Tibial nerve (tissue), 4 donors: ENCODE results near the gene GBE1. TPM values are rescaled to one million over a fixed set of nuclear protein-coding genes. Genes with fewer than 3 reads are reported as not detected.

ENCODE experiments used
- DNase-seq, 2 donors: peaks; one replicate each; pipeline ENCODE4 v3.0.0-alpha.2; 2019; ENCODE audit warnings: low spot score in 2 of 2
- H3K27ac ChIP-seq, 4 donors: fragments of 200-600 bp; sonication (generic) in 3 of 4; one replicate each; pipeline ENCODE4 v1.5.1; 2017 to 2019; ENCODE audit warnings: mild to moderate bottlenecking in 1 of 4
- H3K27me3 ChIP-seq, 2 donors: fragments of 200-600 bp; sonication (generic) in 1 of 2; one replicate each; pipeline versions ENCODE4 v1.5.1 to v1.6.0; 2017 to 2019
- H3K36me3 ChIP-seq, 3 donors: fragments of 200-600 bp; sonication (generic); one replicate each; pipeline ENCODE4 v1.5.1; 2018 to 2019
- H3K4me1 ChIP-seq, 4 donors: fragments of 200-600 bp; sonication (generic) in 3 of 4; one replicate each; pipeline ENCODE4 v1.5.1; 2017 to 2019
- H3K4me3 ChIP-seq, 4 donors: fragments of 200-600 bp; sonication (generic) in 3 of 4; one replicate each; pipeline ENCODE4 v1.5.1; 2017 to 2019; ENCODE audit warnings: mild to moderate bottlenecking in 1 of 4, moderate library complexity in 1 of 4
- H3K9me3 ChIP-seq, 4 donors: fragments of 200-600 bp; sonication (generic) in 3 of 4; one replicate each; pipeline ENCODE4 v1.5.1; 2017 to 2019
- EP300 ChIP-seq, 2 donors: sonication (generic); formaldehyde crosslinking; IDR thresholded peaks; one replicate each; pipeline ENCODE4 v1.6.1; 2017; ENCODE audit warnings: antibody characterized with exemption in 2 of 2, mild to moderate bottlenecking in 1 of 2
- POLR2A ChIP-seq, 2 donors: fragments of 450-650 bp; IDR thresholded peaks; one replicate each; pipeline ENCODE4 v1.6.1; 2017; ENCODE audit warnings: antibody characterized with exemption in 2 of 2, mild to moderate bottlenecking in 2 of 2, moderate library complexity in 2 of 2
- WGBS, 2 donors: methylation state at CpG; one replicate each; pipeline ENCODE4 v1.1.5; 2018; 5-methylcytosine and 5-hydroxymethylcytosine counted together
- total RNA-seq, 4 donors: library from RNA; depleted of rRNA; stranded (reverse); fragments of >200 nt; gene quantifications; one replicate each; pipeline ENCODE4 v1.1.0, GENCODE V29; 2016
- TF ChIP-seq, protein P1 (sequence below), 5 experiments: fragments of 200-600 bp in 3 of 5; fragments of 450-650 bp in 2 of 5; sonication (generic) in 3 of 5; IDR thresholded peaks; one replicate each; pipeline ENCODE4 v1.5.1; 2016 to 2019; ENCODE audit warnings: antibody characterized with exemption in 5 of 5, mild to moderate bottlenecking in 3 of 5, moderate library complexity in 2 of 5

Gene GBE1
- total RNA-seq, 4 donors from 2014 or later: 25.8 to 34.5 (median 31.3) TPM

DNA sequence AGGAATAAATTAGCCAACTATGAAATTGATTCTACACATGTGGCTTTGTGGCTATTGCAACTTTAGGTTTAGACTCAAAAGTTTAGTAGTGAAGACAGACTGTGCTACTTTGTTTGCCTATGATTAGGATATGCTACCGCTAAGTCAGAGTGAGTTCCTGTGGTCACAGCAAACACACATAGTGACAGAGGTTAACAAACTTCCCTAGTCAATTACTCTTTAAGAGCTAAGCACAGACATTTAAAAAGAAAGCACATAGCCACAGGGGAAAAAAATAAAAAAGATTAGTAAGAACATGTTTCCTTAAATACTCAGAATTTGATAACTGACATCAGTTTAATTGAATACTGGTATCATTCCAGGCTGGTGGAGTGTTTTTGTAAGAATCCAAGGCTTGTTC, 207.1 kb downstream of the GBE1 start:
- no peak for DNase-seq
- H3K4me1 ChIP-seq: no peaks in the 10 kb centered on the region
- H3K4me3 ChIP-seq: no peak overlapping the region
- no peaks in the 10 kb centered on the region for H3K36me3 ChIP-seq
- H3K27me3 ChIP-seq: no peaks in the 10 kb centered on the region
- TF ChIP-seq EP300 (IDR thresholded peaks at IDR 0.05): no peak
- TF ChIP-seq, protein P1, sequence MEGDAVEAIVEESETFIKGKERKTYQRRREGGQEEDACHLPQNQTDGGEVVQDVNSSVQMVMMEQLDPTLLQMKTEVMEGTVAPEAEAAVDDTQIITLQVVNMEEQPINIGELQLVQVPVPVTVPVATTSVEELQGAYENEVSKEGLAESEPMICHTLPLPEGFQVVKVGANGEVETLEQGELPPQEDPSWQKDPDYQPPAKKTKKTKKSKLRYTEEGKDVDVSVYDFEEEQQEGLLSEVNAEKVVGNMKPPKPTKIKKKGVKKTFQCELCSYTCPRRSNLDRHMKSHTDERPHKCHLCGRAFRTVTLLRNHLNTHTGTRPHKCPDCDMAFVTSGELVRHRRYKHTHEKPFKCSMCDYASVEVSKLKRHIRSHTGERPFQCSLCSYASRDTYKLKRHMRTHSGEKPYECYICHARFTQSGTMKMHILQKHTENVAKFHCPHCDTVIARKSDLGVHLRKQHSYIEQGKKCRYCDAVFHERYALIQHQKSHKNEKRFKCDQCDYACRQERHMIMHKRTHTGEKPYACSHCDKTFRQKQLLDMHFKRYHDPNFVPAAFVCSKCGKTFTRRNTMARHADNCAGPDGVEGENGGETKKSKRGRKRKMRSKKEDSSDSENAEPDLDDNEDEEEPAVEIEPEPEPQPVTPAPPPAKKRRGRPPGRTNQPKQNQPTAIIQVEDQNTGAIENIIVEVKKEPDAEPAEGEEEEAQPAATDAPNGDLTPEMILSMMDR (IDR thresholded peaks at IDR 0.05): no peak
- 54 to 71% methylated on average over 1 of the region's 1 CpG for WGBS, 2 donors
- peaks cover 0 to 3% (median 0%) of the 10 kb centered on the region in 4 donors for H3K9me3 ChIP-seq
- H3K27ac ChIP-seq: no peak overlapping the region

DNA sequence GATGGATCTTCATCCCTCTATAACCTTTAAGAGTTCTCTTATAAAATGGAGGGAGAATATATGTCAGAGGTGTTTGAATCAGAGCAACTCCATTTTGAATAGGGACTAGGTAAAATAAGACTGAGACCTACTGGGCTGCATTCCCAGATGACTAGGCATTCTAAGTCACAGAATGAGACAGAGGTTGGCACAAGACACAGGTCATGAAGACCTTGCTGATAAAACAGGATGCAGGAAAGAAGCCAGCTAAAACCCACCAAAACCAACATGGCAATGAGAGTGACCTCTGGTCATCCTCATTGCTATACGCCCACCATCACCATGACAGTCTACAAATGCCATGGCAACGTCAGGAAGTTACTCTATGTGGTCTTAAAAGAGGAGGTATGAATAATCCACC, 211.0 kb downstream of the GBE1 start:
- no peak overlapping the region for H3K4me3 ChIP-seq
- no peak overlapping the region for H3K27ac ChIP-seq
- no peak for DNase-seq
- H3K9me3 ChIP-seq: peaks cover 0 to 10% (median 0%) of the 10 kb centered on the region in 4 donors
- 82 to 88% methylated on average over 2 of the region's 2 CpGs for WGBS, 2 donors
- TF ChIP-seq EP300 (IDR thresholded peaks at IDR 0.05) (no peak), POLR2A (IDR thresholded peaks at IDR 0.05) (no peak)
- TF ChIP-seq, protein P1 (IDR thresholded peaks at IDR 0.05): no peak
- no peaks in the 10 kb centered on the region for H3K27me3 ChIP-seq
- H3K36me3 ChIP-seq: peaks cover 0 to 7% (median 0%) of the 10 kb centered on the region in 3 donors
- no peaks in the 10 kb centered on the region for H3K4me1 ChIP-seq

DNA sequence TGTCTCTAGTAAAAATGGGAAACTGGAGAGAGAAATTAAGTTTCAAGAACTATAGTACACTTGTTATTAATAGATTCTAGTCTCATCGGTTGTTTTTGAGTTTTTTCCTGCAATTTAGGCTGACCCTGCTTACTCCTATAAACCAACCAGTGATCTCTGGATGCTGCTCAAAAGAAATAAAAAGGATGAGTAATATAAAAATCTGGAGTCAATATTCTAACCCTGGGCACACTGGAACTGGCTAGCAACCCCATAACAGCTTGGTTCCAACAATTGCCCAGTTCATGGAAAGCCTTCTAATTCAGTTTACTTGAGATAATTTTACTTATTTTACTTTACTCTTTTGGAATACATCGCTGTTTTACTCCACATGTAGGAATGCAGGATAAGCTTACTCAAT, 211.6 kb downstream of the GBE1 start:
- WGBS, 2 donors: 81 to 86% methylated on average over 2 of the region's 2 CpGs

DNA sequence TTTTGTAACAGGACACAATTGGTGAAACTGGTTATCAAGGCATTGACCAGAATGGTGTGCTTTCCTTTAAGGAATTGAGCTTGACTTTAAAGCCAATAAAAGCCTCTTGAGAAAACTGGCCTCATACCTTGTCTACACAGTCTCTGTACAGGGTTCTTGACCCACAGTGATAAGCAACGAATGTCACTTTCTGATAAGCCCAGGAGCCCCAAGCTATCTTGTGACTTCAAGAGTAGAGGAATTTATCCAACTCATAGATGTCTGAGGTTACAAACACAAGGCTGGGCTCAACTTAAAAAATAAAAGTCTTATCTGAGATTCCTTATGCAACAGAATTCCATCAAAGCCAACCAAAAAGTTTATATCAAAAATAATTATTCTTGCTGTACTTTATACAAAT, 212.1 kb downstream of the GBE1 start:
- TF ChIP-seq, protein P1 (IDR thresholded peaks at IDR 0.05): no peak
- TF ChIP-seq EP300 (IDR thresholded peaks at IDR 0.05): no peak
- TF ChIP-seq POLR2A (IDR thresholded peaks at IDR 0.05): no peak
- 86 to 89% methylated on average over 1 of the region's 1 CpG for WGBS, 2 donors
- DNase-seq: no peak

More for the DNA sequence above, 211.6 kb downstream of the GBE1 start:
- DNase-seq: no peak
- peaks cover 0 to 10% (median 0%) of the 10 kb centered on the region in 4 donors for H3K9me3 ChIP-seq
- no peaks in the 10 kb centered on the region for H3K27me3 ChIP-seq
- H3K27ac ChIP-seq: no peak overlapping the region
- no peak for TF ChIP-seq EP300 (IDR thresholded peaks at IDR 0.05)
- TF ChIP-seq, protein P1 (IDR thresholded peaks at IDR 0.05): no peak
- no peak for TF ChIP-seq POLR2A (IDR thresholded peaks at IDR 0.05)
- H3K4me3 ChIP-seq: no peak overlapping the region
- H3K4me1 ChIP-seq: no peaks in the 10 kb centered on the region
- peaks cover 0 to 7% (median 0%) of the 10 kb centered on the region in 3 donors for H3K36me3 ChIP-seq

DNA sequence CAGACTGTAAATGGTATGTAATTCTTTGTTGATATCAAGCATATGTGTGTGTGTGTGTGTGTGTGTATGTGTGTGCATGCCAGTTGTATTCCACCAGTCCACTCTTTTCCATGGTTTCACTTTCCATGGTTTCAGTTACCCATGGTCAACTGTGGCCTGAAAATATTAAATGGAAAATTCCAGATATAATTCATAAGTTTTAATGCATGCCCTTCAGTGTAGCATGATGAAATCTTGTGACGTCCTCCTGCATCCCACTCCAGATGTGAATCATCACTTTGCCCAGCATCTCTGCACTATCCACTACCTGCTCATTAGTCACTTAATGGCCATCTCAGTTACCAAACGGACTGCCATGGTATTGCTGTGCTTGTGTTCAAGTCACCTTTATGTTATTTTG, 215.9 kb downstream of the GBE1 start:
- peaks cover 0 to 7% (median 0%) of the 10 kb centered on the region in 3 donors for H3K36me3 ChIP-seq
- H3K4me1 ChIP-seq: no peaks in the 10 kb centered on the region
- peaks cover 0 to 10% (median 0%) of the 10 kb centered on the region in 4 donors for H3K9me3 ChIP-seq
- H3K27me3 ChIP-seq: no peaks in the 10 kb centered on the region
- DNase-seq: no peak
- TF ChIP-seq POLR2A (IDR thresholded peaks at IDR 0.05) (no peak), EP300 (IDR thresholded peaks at IDR 0.05) (no peak)
- TF ChIP-seq, protein P1 (IDR thresholded peaks at IDR 0.05): no peak
- WGBS, 2 donors: 83 to 94% methylated on average over 2 of the region's 2 CpGs
- no peak overlapping the region for H3K27ac ChIP-seq
- no peak overlapping the region for H3K4me3 ChIP-seq

More for the DNA sequence above, 212.1 kb downstream of the GBE1 start:
- peaks cover 0 to 10% (median 0%) of the 10 kb centered on the region in 4 donors for H3K9me3 ChIP-seq
- H3K27me3 ChIP-seq: no peaks in the 10 kb centered on the region
- no peaks in the 10 kb centered on the region for H3K4me1 ChIP-seq
- H3K4me3 ChIP-seq: no peak overlapping the region
- H3K27ac ChIP-seq: no peak overlapping the region
- H3K36me3 ChIP-seq: peaks cover 0 to 7% (median 0%) of the 10 kb centered on the region in 3 donors
